SU-DHL-6 (cell line): ENCODE results near the gene FAM118A.

Experiments used
- H2AFZ ChIP-seq: fragments of 200-600 bp; sonication (generic); 2 replicates; pipeline ENCODE4 v1.6.1; 2014; ENCODE audit warnings: low read depth, mild to moderate bottlenecking, moderate library complexity, mixed read lengths, antibody characterized with exemption, low read length; ENCODE audit not compliant: severe bottlenecking
- H3F3A ChIP-seq: fragments of 200-600 bp; shearing (Covaris generic); 2 replicates; pipeline ENCODE4 v1.6.0; 2016; ENCODE audit warnings: antibody characterized with exemption, mild to moderate bottlenecking; ENCODE audit not compliant: insufficient read depth
- H3K27ac ChIP-seq: fragments of 200-600 bp; sonication (generic); 2 replicates; pipeline ENCODE4 v1.5.1; 2016; ENCODE audit warnings: low read depth, mild to moderate bottlenecking, low read length, moderate library complexity, mixed read lengths
- H3K27me3 ChIP-seq: fragments of 200-600 bp; sonication (generic), shearing (Covaris generic); 2 replicates; pipeline ENCODE4 v1.6.0; 2014; ENCODE audit warnings: mild to moderate bottlenecking, low read length
- H3K36me3 ChIP-seq: fragments of 200-600 bp; sonication (generic); 2 replicates; pipeline ENCODE4 v1.6.1; 2014; ENCODE audit warnings: mild to moderate bottlenecking, low read length, mixed read lengths
- H3K4me2 ChIP-seq: fragments of 300-600, 200-600 bp; shearing (Covaris generic), sonication (generic); 2 replicates; pipeline ENCODE4 v1.6.0; 2014; ENCODE audit warnings: low read length, low read depth, mild to moderate bottlenecking; ENCODE audit not compliant: poor library complexity, severe bottlenecking
- H3K4me3 ChIP-seq: fragments of 200-600 bp; sonication (generic); 2 replicates; pipeline ENCODE4 v1.5.1; 2014; ENCODE audit warnings: antibody characterized with exemption, low read length, mild to moderate bottlenecking, mixed read lengths; ENCODE audit not compliant: insufficient read depth, poor library complexity, severe bottlenecking
- H3K79me2 ChIP-seq: fragments of 200-600 bp; sonication (generic); 2 replicates; pipeline ENCODE4 v1.6.1; 2014; ENCODE audit warnings: mild to moderate bottlenecking, low read length, moderate library complexity; ENCODE audit not compliant: insufficient read depth
- H3K9ac ChIP-seq: fragments of 200-600 bp; sonication (generic); 2 replicates; pipeline ENCODE4 v1.7.0; 2014; ENCODE audit warnings: mild to moderate bottlenecking, low read length
- H3K9me2 ChIP-seq: fragments of 200-600 bp; sonication (generic); replicated peaks from 2 replicates; pipeline ENCODE4 v1.6.1; 2014; ENCODE audit warnings: low read length; ENCODE audit not compliant: insufficient read depth
- H3K9me3 ChIP-seq: fragments of 200-600 bp; sonication (generic); 2 replicates; pipeline ENCODE4 v1.6.1; 2014; ENCODE audit warnings: low read length, mixed read lengths; ENCODE audit not compliant: insufficient read depth
- H4K20me1 ChIP-seq: fragments of 200-600 bp; sonication (generic); 2 replicates; pipeline ENCODE4 v1.6.1; 2014; ENCODE audit warnings: low read depth, mild to moderate bottlenecking, antibody characterized with exemption, low read length, moderate library complexity, mixed read lengths
- EZH2phosphoT487 ChIP-seq: fragments of 200-600 bp; sonication (generic), shearing (Covaris generic); conservative IDR thresholded peaks from 2 replicates; pipeline ENCODE4 v1.6.1; 2018; ENCODE audit warnings: mild to moderate bottlenecking, antibody characterized with exemption, low read length, moderate library complexity, mixed read lengths
- TF ChIP-seq, protein P1 (sequence below): fragments of 200-600 bp; sonication (generic); IDR thresholded peaks from one replicate; pipeline ENCODE4 v1.5.1; 2017; ENCODE audit warnings: antibody characterized with exemption, mild to moderate bottlenecking, low read length, moderate library complexity; ENCODE audit not compliant: insufficient read depth, poor library complexity, severe bottlenecking

Gene FAM118A

DNA sequence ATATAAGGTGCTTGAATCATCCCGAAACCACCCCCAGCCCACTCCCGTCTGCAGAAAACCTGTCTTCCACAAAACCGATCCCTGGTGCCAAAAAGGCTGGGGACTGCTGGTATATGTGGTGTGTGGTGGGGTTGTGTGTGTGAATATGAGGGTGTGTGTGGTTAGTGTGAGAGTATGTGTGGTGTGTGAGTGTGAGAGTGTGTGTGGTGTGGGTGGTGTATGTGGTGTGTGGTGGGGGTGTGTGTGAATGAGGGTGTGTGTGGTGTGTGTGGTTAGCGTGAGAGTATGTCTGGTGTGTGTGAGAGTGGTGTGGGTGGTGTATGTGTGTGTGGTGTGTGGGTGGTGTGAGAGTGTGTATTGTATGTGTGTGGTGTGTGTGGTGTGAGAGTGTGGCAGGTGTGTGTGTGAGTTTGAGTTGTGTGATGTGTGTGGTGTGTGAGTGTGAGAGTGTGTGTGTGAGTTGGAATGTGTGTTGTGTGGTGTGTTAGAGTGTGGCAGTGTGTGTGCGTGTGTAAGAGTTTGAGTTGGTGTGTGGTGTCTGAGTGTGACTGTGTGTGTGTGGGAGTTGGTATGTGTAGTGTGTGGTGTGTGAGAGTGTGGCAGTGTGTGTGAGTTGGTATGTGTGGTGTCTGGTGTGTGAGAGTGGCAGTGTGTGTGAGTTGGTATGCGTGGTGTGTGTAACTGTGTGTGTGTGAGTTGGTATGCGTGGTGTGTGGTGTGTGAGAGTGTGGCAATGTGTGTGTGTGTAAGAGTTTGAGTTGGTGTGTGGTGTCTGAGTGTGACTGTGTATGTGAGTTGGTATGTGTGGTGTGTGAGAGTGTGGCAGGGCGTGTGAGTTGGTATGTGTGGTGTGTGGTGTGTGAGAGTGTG is 18.4 kb upstream of the FAM118A start:
- Histone ChIP-seq H3K9ac (no peak overlapping the region), H3K9me2 (no peaks in the 10 kb centered on the region), H3K4me3 (no peak overlapping the region), H3F3A (no peaks in the 10 kb centered on the region), H4K20me1 (no peaks in the 10 kb centered on the region), H3K27me3 (no peaks in the 10 kb centered on the region), H2AFZ (no peak overlapping the region), H3K4me2 (no peak overlapping the region), H3K36me3 (no peaks in the 10 kb centered on the region), H3K79me2 (no peaks in the 10 kb centered on the region), H3K27ac (no peak overlapping the region), H3K9me3 (no peaks in the 10 kb centered on the region)
- TF ChIP-seq, protein P1, sequence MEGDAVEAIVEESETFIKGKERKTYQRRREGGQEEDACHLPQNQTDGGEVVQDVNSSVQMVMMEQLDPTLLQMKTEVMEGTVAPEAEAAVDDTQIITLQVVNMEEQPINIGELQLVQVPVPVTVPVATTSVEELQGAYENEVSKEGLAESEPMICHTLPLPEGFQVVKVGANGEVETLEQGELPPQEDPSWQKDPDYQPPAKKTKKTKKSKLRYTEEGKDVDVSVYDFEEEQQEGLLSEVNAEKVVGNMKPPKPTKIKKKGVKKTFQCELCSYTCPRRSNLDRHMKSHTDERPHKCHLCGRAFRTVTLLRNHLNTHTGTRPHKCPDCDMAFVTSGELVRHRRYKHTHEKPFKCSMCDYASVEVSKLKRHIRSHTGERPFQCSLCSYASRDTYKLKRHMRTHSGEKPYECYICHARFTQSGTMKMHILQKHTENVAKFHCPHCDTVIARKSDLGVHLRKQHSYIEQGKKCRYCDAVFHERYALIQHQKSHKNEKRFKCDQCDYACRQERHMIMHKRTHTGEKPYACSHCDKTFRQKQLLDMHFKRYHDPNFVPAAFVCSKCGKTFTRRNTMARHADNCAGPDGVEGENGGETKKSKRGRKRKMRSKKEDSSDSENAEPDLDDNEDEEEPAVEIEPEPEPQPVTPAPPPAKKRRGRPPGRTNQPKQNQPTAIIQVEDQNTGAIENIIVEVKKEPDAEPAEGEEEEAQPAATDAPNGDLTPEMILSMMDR, result no peak
- no peak for TF ChIP-seq EZH2phosphoT487

DNA sequence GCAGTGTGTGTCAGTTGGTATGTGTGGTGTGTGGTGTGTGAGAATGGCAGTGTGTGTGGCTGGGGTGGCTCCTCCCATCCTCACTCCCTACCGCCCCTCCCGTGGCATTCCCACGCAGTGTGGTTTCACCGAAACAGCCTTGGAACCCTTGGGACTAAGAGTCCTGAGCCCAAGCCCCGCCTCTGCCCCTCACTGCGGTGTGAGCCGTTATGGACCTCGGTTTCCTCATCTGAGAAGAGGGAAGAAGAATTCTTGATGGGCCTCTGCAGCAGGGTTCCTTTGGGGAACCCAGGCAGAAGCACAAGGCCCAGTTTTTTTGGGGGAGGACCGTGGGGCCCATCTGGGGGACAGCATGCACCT is 17.8 kb upstream of the FAM118A start:
- Histone ChIP-seq H3K27me3 (no peaks in the 10 kb centered on the region), H3K36me3 (no peaks in the 10 kb centered on the region), H2AFZ (no peak overlapping the region), H3K4me2 (no peak overlapping the region), H4K20me1 (no peaks in the 10 kb centered on the region), H3K9ac (no peak overlapping the region), H3K9me3 (no peaks in the 10 kb centered on the region), H3K9me2 (no peaks in the 10 kb centered on the region), H3K79me2 (no peaks in the 10 kb centered on the region), H3K27ac (no peak overlapping the region), H3F3A (no peaks in the 10 kb centered on the region), H3K4me3 (no peak overlapping the region)
- no peak for TF ChIP-seq EZH2phosphoT487
- TF ChIP-seq, protein P1, result no peak

DNA sequence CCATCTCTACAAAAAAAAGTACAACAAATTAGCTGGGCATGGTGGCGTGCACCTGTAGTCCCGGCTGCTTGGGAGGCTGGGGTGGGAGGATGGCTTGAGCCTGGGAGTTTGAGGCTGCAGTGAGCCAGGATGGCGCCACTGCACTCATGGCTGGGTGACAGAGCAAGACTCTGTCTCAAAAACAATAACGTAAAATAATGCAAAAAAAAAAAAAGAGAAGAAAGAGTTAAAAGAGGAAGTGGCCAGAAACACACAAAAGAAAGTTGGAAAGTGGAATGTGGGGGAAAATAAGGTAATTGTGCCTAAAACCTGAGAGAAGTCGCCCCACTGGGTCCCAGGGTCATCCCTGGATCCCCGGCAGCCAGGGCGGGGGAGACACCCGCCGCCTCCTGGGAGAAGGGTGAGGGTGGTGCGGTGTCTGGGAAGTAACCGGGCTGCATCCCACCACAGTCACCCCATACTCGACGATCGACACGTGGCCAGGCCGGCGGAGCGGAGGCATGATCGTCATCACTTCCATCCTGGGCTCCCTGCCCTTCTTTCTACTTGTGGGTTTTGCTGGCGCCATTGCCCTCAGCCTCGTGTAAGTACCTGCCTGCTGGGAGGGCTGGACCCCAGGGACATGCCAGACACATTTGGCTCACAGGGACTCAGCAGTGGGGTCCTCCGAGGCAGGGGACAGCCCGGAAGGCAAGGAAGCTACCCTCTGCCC is 16.8 kb upstream of the FAM118A start:
- Histone ChIP-seq H3K9ac (no peak overlapping the region), H3K4me3 (no peak overlapping the region), H3K4me2 (no peak overlapping the region), H2AFZ (no peak overlapping the region), H3K9me3 (no peaks in the 10 kb centered on the region), H3K9me2 (no peaks in the 10 kb centered on the region), H3K36me3 (no peaks in the 10 kb centered on the region), H3K27me3 (no peaks in the 10 kb centered on the region), H3K79me2 (no peaks in the 10 kb centered on the region), H4K20me1 (no peaks in the 10 kb centered on the region), H3F3A (no peaks in the 10 kb centered on the region), H3K27ac (no peak overlapping the region)
- TF ChIP-seq, protein P1, result no peak
- TF ChIP-seq EZH2phosphoT487, result no peak
